ENCODE data around the gene KCNK1.
"Not testable (repeated sequence)": the region's sequence is repeated elsewhere in the genome, so short reads cannot be mapped to it uniquely, and the experiment has no call there.

Gene KCNK1

DNA sequence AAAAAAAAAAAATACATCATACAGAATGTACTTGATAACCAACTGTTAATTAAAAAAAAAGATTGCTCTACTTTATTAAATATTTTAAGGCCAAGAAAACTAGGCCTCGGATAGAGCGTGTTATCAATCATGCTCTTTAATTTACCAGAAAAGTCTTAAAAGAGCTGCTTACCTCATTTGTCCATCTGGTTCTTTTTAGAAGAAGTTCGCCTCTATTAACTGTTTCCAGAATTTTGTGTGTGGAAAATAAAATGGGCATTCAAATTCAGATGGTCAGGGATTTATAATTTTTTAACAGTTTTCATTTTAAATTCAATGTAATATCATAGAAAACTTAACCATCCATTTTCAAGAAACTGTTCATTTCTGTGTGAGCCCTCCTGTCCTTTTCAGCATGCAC is 53.8 kb downstream of the KCNK1 start:
- no peak for DNase-seq (ENCODE audit: low read depth)

DNA sequence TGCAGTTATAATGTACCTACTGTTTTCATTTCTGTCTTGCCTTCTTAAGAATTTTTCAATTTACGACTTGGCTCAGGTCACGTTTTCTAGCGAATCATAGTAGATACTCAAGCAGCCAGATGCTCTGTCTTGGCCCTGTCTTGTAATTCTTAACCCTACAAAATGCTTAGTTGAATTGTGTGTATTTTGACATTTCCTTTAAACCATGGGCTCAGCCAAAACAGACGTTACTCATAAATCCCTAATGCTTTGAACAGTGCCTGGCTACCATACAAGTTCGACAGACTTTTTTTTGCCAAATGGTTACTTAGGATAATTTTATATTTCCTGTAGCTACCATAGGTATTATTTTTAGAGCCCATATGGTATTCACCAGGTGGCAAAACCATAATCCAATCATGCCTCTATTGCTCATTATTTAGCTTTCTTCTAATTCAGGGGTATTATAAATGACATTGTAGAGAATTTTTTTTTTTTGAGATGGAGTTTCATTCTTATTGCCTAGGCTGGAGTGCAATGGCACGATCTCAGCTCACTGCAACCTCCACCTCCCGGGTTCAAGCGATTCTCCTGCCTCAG is 54.3 kb downstream of the KCNK1 start:
- DNase-seq (ENCODE audit: low read depth): no peak

DNA sequence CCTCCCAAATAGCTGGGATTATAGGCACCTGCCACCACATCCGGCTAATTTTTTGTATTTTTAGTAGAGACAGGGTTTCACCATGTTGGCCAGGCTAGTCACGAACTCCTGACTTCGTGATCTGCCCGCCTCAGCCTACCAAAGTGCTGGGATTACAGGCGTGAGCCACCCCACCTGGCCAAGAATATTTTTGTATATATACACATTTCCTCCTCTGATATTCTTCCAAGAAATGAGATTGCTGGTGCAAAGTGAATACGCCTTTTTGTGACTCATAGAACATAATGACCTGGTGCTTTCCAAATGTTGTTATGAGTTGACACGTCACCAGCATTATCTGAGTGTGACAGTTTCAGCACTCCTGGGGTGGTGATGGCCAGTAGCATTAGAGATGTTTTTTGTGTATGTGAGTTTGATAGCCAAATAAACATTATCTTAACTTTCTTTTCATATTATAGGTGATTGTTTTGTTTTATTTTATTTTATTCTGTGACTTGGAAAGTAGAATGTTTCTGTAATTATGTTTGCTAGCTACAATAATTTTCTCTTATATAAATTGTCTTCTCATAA is 54.9 kb downstream of the KCNK1 start:
- no peak for DNase-seq (ENCODE audit: low read depth)

DNA sequence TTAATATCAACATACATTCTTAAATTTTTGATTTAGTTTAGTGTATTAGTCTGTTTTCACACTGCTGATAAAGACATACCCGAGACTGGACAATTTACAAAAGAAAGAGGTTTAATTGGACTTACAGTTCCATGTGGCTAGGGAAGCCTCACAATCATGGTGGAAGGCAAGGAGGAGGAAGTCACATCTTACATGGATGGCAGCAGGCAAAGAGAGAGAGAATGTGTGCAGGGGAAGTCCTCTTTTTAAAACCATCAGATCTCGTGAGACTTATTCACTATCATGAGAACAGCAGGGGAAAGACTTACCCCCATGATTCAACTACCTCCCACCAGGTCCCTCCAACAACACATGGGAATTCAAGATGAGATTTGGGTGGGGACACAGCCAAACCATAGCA is 56.5 kb downstream of the KCNK1 start:
- DNase-seq (ENCODE audit: low read depth): not testable (repeated sequence)

DNA sequence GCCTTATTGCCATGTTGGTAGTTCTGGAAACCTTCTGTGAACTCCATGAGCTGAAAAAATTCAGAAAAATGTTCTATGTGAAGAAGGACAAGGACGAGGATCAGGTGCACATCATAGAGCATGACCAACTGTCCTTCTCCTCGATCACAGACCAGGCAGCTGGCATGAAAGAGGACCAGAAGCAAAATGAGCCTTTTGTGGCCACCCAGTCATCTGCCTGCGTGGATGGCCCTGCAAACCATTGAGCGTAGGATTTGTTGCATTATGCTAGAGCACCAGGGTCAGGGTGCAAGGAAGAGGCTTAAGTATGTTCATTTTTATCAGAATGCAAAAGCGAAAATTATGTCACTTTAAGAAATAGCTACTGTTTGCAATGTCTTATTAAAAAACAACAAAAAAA is 57.4 kb downstream of the KCNK1 start:
- DNase-seq (ENCODE audit: low read depth): no peak

DNA sequence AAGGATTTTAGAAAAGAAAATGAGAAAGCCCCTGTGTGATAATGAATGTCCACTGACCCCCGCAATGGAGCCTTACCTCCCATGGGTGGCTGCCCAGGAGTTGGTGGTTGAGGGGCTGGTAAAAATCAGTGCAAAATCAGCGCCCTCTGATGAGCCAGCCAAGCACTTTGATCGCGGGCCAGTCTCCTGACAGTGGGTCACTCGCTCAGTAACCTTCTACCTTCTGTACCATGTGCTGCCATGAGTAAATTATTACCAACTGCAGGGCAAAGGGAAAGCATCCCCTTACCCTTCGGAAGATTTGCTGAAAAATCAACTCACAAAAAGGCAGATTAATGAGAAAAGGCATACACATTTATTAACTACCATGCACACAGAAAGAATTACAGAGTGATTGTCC is 58.8 kb downstream of the KCNK1 start:
- no peak for DNase-seq (ENCODE audit: low read depth)

DNA sequence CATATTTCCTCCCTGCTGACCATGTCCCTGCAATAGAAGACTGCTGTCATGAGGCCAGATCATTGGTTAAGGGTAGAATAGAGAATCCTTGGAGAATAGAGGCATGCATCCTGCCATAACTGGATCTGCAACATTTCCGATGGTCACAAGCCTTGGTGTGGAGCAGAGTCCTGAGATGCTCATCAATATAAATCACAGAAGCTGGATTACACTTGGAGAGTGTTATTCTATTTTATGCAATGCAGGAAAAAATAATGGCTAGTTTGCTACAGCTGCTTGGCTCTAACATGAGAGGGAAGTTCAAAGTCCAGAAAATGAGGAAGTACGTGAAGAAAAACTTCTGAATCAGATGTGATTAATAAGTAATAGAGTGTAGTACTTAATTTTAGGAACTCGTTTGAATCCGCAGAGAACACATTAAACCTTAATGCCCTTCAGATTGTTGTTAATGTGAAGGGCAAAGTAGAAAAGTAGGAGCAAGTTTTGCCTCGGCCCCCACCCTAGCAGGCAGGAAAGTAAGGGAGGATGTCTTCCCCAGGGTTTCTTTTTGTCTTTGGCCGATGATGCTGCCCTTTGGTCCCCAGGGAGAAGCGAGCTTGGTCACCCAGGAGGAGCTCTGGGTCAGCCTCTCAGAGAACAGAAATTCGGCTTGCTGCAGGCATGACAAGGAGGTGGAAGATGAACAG is 59.5 kb downstream of the KCNK1 start:
- no peak for DNase-seq (ENCODE audit: low read depth)

DNA sequence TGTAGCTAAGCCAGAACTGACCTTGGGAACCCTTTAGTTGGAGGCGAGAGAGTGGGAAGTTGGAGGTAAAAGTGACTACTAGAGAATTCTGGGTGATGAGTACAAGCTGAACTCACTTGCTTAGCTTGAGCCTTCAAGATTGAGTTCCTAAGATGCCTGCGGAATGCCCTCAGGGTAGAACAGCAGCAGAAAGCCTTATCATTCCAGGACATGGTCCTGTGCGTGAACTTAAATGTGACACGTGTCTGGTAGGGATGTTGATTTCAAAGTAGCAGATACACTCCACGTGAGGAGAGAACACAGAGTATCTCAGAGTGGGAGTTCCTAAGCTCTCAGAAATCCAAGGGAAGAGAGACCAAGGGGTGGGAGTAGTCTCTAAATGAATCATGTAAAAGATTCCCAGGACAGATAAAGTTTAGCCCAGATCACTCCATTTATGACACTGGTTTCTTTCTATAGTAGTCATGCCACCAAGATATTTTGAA is 60.1 kb downstream of the KCNK1 start:
- no peak for DNase-seq (ENCODE audit: low read depth)

DNA sequence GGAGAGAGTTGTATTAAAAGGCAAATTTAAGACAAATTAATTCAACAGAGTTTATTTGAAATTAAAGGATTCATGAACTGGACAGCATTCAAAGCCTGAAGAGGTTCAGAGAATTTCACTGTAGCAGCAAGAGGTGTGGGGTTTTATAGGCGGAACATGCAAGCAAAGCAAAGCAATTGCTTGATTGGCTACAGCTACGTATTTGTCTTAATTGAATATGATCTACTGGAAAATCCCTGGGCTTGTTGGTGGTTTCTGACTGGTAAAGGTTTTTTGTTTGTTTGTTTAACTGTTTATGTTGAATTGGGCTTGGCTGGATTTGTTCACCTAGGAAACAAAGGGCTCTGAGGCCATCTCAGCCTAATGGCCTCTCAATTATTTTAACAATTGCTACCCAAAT is 61.5 kb downstream of the KCNK1 start:
- no peak for DNase-seq (ENCODE audit: low read depth)

DNA sequence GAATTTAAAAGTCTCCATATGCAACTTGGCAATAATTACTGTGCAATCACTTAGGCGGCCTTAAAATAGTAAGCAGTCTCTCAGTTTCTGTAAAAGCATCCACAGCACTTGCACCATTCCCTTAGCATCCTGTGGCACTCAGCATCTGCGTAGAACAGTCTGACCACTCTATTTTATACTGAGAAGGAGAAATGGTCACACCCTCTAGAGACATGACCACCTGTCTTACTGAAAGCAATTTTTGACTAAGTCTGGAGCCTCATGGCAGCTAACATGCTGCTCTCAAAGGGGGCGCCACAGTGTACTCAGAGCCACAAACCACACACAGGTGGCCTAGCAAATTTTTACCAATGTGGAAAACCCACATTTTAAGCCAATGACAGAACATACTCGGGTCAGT is 62.0 kb downstream of the KCNK1 start:
- no peak for DNase-seq (ENCODE audit: low read depth)

DNA sequence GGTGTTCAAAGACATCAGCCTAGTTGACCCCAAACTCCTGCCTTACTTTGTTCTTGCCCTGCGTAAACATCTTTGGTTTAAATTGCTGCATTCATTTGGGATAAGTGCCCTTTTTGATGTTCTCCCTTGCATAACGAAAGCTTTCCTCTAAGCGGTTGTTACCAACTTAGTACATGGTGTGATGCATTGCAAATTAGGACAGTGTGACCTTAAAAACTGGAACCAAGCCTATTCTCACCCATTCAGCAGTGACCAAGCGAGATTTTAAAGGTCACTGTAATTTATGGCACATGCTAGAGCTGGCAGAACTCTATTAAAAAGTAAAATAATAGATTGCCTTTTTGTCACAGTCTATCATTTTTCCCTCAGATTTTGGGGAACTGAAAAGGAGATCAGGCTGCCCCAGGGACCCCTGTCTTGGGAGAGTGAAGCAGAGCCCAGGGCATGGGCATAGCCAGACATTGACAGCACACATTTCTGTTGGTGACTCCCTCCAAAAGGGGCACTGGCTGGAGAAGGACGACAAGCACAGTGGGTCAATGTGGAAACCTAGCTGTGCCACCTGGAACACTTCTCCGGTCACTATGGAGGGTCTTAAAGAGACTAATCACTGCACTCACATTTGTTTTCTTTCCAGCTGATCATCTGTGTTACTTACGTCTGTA is 63.9 kb downstream of the KCNK1 start:
- no peak for DNase-seq (ENCODE audit: low read depth)

DNA sequence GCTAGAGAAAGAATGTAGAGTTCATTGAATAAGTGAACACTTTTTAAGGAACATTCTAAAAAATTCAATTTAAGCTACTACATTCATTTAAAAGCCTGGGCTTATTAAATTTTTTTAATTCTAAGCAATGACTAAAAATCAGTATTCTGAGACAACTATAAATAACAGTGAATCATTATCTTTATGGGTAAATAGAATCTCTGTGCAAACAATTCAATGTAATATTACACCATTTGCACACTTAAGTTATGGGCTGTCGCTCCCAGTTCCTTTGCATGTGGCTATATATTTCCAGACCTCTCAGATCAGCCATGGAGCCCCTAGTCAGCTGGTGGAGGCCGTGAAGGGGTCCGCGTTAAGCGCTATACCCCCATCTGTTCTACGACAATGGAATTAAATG is 65.1 kb downstream of the KCNK1 start:
- DNase-seq (ENCODE audit: low read depth): no peak

DNA sequence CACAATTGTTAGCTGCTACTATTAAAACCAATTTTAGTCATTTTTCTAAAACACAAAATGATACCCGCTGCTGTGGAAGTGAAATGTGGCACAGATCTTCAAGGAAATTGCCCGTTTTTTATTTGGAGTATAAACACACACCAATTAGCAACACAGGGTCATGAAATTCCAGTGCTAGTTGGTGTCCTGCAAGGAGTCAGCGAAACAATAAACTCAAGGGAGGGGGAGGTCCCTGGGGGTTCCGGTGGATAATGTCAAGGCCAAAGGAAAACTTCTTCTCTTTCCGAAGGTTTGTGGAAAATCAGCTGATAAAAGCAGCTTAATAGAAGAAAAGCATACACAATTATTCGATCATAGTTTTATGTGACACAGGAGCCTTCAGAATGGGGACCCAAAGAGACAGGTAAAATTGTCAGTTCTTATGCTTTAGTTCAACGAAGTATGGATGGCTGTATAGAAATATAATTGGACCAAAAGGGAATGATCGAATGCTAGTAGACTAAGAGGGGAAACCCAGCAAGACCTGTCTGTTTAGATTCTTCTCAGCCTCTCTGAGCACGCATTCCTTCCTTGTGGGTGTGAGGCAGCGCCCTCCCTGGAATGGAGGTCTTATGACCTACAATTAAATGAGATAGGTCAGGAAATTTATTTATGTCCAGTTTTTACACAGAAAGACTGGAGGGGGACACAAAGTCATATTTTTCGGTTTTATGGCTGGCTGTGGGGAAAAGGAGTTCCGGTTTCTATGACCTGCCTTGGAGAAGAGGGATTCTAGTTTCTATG is 65.9 kb downstream of the KCNK1 start:
- no peak for DNase-seq (ENCODE audit: low read depth)

DNA sequence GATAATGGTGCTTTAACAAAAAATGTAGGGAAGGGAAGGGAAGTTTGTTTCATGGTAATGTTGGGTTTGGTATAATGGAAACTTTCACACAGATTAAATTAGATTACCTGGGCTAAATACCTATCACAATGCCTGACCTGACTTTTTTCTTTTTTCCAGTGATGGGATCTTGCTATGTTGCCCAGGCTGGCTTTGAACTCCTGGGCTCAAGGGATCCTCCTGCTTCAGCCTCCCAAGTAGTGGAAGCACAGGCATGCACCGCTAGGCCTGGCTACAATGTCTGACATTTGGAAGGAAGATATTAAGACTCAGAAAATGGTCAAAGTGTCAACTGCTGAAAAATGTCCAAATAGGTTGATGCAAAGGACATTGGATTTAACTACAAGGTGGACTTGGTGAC is 67.4 kb downstream of the KCNK1 start:
- DNase-seq (ENCODE audit: low read depth): no peak

DNA sequence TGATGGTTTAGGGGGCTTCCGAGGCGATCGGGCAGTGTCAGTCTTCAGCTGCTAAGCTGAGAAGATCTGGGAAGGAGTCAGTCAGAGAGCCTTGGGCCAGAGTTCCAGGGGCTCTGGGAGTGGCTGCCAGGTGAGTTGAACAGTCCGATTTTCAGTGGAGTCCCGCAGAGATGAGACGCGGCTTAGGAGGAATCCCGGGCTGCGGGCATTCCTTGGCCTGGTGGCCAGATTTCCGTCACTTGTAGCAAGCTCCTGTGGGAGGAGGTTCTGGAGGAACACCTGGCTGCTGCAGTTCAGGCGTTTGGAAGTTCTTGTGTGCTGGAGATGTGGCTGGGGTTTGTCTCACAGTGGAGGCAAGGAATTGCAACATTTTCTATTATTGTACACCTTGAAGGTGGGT is 72.7 kb downstream of the KCNK1 start:
- DNase-seq (ENCODE audit: low read depth): not testable (repeated sequence)

DNA sequence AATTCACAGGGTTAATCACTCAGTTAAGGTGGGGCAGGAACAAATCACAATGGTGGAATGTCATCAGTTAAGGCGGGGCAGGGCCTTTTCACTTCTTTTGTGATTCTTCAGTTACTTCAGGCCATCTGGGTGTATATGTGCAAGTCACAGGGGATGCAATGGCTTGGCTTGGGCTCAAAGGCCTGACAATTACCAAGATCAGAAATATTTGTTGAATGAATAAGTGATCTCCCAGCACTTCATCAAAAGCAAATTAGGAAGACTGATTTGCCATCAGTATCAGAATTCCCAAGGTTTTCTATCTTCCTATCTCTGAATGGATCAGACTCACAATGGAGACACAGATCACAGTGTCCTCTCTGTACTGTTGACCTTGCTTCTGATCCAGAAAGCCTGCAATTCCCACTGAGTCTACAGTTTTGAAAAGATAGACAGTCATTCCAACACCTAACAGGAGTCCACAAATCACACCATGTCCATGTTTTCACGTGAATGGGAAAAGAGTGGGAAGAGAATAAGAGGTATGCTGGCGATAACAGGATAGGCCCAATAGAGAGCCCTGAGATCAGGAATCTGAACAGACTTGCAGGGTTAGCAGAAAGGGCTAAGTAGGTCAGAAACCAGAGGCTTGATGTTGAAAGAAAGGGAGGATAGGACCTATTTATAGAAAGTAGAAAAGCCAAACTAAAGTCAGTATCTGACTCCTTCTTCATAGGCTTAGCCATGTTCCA is 75.3 kb downstream of the KCNK1 start:
- no peak for DNase-seq (ENCODE audit: low read depth)

DNA sequence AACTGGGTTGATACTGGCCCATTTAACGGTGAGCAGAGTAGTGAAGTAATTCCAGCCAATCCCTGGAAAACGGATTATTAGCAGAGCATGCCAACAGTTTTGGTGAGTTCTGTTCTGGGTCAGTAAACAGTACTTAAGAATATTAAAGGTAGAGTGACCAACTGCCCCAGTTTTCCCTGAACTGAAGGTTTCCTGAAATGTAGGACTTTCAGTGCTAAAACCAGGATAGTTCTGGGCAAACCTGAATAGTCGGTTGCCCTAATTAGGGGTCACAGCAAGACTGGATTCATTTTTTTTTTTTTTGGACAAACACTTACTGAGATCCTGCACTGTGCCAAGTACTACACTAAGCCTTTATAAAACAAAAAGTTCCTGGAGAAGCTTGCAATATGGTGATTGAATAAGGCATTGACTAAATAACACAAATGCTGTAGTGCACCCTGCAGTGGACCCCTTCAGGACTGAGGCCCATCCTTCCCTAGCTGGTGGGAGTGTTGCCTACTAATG is 75.9 kb downstream of the KCNK1 start:
- no peak for DNase-seq (ENCODE audit: low read depth)

DNA sequence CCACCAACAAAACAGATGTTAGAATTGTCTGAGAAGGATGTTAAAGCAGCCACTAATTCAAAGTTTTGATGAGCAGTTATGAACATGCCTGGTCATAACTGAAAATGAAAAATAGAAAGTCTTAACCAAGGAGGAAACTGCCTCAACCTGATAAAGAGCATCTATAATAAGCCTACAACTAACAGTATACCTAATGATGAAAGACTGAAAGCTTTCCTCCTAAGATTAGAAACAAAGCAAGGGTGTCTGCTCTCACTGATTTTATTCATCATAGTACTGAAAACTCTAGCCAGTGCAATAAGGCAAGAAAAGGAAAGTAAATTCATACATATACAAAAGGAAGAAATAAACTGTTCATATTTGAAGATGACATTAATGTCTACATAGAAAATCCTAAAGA is 82.0 kb downstream of the KCNK1 start:
- DNase-seq (ENCODE audit: low read depth): no peak

DNA sequence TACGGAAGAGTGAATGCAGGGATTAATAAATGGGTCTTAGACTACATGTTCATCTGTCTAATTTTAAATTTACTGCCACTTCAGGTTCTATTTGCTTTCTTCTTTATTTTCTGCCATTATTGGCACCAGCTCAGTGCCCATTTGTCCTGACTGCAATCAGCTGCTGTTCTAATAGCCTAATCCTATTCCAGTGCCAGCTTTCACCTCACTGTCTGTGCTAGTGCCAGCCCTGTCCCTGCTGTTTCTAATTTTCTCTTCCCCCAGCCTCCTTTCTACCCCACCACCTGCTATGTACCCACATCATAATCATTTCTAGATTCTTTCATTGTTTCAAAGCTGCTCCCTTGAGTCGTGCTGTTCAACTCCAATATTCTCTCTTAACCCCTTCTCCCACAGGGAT is 86.4 kb downstream of the KCNK1 start:
- no peak for DNase-seq (ENCODE audit: low read depth)

DNA sequence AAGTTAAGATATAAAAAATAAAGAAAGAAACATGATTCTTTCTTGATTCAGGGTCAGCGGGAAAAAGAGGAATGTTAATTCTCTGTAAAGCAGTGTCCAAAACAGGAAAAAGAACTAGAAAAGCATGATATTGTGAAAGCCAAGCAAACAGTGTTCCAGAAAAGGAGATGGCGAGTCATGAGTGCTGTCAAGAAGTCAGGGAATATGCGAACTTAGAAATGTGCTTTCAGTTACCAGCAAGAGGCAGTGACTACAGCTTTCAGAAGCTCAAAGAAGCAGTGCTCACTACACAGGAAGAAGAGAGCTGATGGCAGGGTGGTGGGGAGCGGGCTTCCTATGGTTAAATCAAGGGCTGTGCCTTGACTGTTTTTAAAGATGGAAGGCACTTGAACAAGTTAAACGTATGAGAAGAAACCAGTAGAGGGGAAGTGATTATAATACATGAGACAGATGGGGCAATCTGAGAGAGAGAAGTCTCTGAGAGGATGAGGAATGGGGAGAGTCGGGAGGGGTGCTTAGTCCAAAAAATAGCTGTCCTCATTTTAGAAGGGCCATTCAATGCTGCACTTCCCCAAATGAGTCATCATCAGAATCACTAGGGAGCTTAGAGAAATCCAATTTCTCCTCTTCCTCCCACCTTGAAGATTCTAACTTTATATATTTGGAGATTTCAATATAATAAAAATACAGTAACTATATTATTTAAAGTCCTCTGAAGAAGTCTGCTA is 90.4 kb downstream of the KCNK1 start:
- no peak for DNase-seq (ENCODE audit: low read depth)
